ENCODE measurements around the gene FREM3.

The FREM3 gene

DNA sequence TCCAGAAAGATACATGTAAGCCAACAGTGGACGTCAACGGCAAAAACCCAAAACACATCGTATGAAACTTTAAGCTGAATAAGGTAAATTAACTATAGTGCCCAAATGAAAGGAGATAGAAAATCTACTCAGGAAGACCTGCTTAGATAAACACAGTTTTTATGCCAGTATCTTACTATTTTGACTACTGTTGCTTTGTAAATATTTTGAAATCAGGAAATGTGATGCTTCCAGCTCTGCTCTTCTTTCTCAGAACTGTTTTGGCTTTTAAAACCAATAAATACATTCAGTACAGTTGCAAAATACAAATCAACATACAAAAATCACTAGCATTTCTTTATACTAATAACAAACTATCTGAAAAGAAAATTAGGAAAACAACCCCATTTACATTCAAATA is 103.2 kb downstream of the FREM3 start:
- Mint-ChIP-seq H3K9me3 (peaks cover 14% of the 10 kb centered on the region), H3K4me3 (no peak overlapping the region), H3K4me1 (no peaks in the 10 kb centered on the region), H3K27ac (no peak overlapping the region), H3K36me3 (ENCODE audit: low read depth) (no peaks in the 10 kb centered on the region), H3K27me3 (ENCODE audit: low read depth, poor library complexity) (no peaks in the 10 kb centered on the region)
- TF ChIP-seq, protein P1, sequence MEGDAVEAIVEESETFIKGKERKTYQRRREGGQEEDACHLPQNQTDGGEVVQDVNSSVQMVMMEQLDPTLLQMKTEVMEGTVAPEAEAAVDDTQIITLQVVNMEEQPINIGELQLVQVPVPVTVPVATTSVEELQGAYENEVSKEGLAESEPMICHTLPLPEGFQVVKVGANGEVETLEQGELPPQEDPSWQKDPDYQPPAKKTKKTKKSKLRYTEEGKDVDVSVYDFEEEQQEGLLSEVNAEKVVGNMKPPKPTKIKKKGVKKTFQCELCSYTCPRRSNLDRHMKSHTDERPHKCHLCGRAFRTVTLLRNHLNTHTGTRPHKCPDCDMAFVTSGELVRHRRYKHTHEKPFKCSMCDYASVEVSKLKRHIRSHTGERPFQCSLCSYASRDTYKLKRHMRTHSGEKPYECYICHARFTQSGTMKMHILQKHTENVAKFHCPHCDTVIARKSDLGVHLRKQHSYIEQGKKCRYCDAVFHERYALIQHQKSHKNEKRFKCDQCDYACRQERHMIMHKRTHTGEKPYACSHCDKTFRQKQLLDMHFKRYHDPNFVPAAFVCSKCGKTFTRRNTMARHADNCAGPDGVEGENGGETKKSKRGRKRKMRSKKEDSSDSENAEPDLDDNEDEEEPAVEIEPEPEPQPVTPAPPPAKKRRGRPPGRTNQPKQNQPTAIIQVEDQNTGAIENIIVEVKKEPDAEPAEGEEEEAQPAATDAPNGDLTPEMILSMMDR (IDR thresholded peaks at IDR 0.05): no peak
- DNase-seq: no peak

DNA sequence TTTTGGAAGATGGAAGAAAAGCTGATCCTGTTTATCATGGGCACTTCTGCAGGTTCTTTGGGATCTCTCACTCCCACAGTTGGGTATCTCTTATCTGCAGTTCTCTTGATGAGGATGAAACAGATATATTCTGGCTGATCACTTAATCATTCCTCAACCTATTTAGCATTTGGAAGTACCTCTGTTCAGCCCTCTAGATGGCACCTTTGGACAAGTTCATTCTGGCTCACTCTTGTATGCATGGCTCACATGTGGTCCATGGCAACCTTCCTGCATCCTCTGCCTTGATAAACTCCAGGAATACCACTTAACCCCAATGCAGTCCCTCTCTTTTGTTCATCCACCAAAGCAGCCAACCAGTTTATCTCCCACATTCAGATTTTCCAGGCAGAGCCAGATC is 112.8 kb downstream of the FREM3 start:
- Mint-ChIP-seq H3K27me3 (ENCODE audit: low read depth, poor library complexity) (peaks cover 7% of the 10 kb centered on the region), H3K27ac (no peak overlapping the region), H3K36me3 (ENCODE audit: low read depth) (peaks cover 6% of the 10 kb centered on the region), H3K9me3 (peaks cover 26% of the 10 kb centered on the region), H3K4me3 (no peak overlapping the region), H3K4me1 (no peaks in the 10 kb centered on the region)
- no peak for DNase-seq
- TF ChIP-seq, protein P1 (IDR thresholded peaks at IDR 0.05): no peak

DNA sequence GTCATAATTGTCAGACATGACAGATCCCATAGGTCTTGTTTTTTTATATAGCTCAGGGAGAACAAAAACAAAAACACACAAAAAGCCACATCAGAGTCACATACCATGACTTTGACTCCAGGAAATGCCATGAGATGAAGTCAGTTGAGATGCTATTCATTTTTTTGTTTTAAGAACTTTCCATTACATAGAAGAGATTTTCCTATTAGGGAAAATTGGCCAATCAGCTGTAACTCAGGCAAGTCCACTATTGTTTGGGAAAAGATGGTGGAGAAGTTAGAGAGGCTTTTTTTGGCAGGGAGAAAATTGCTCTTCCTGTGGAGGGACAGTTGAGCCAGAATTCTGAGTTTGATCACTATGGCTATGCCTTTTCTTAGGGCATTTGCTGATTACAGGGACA is 114.4 kb downstream of the FREM3 start:
- DNase-seq: no peak
- Mint-ChIP-seq H3K9me3 (peaks cover 25% of the 10 kb centered on the region), H3K4me1 (no peaks in the 10 kb centered on the region), H3K36me3 (ENCODE audit: low read depth) (peaks cover 6% of the 10 kb centered on the region), H3K27me3 (ENCODE audit: low read depth, poor library complexity) (peaks cover 7% of the 10 kb centered on the region), H3K27ac (no peak overlapping the region), H3K4me3 (no peak overlapping the region)
- TF ChIP-seq, protein P1 (IDR thresholded peaks at IDR 0.05): no peak

DNA sequence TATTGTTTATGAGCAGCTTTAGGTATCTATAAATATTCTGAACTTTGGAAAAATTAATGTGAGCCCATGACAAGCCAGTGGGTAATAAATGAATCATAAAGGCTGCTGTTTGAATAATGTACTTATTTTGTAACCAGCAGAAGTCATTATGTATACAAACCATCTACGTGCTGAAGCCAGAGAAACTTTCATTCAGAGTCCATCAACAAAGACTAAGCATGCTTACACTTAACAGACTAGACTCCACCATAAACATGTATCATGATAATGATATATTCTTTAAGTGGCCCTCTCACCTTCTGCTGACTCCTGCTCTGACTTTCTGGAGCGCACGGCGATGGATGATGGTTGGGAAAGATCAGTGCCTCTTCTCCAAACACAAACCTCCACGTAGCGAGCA is 114.9 kb downstream of the FREM3 start:
- Mint-ChIP-seq H3K4me1 (no peaks in the 10 kb centered on the region), H3K4me3 (no peak overlapping the region), H3K9me3 (peaks cover 21% of the 10 kb centered on the region), H3K27ac (no peak overlapping the region), H3K27me3 (ENCODE audit: low read depth, poor library complexity) (peaks cover 7% of the 10 kb centered on the region), H3K36me3 (ENCODE audit: low read depth) (peaks cover 6% of the 10 kb centered on the region)
- no peak for DNase-seq
- TF ChIP-seq, protein P1 (IDR thresholded peaks at IDR 0.05): no peak

DNA sequence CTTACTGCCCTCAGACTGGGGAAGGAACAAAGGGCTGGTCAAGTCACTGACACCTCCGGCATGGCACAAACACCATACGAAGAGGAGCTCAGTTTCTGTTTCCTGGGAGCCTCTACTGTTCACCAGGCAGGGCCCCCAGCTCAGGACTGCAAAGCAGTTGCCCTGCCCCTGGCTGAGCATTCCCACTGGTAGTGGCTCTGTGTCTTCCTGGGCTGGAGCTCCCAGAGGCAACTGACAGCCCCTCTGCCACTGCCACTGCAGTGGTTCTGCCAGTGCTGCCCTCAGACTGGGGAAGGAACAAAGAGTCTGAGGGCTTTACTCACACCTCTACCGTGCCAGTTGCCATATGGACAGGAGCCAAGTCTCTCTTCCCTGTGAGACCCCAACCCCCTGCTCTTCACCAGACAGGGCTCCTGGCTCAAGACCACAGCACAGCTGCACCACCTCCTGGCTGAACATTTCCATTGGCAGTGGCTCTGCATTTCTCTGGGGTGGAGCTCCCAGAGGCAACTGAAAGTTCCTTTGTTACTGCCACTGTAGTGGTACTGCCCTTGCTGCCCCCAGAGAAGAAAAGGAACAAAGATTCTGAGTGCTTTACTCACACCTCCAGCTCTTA is 119.0 kb downstream of the FREM3 start:
- Mint-ChIP-seq H3K4me3 (no peak overlapping the region), H3K9me3 (peaks cover 21% of the 10 kb centered on the region), H3K27ac (no peak overlapping the region), H3K4me1 (no peaks in the 10 kb centered on the region), H3K27me3 (ENCODE audit: low read depth, poor library complexity) (no peaks in the 10 kb centered on the region), H3K36me3 (ENCODE audit: low read depth) (peaks cover 6% of the 10 kb centered on the region)
- DNase-seq: no peak
- TF ChIP-seq, protein P1 (IDR thresholded peaks at IDR 0.05): no peak

DNA sequence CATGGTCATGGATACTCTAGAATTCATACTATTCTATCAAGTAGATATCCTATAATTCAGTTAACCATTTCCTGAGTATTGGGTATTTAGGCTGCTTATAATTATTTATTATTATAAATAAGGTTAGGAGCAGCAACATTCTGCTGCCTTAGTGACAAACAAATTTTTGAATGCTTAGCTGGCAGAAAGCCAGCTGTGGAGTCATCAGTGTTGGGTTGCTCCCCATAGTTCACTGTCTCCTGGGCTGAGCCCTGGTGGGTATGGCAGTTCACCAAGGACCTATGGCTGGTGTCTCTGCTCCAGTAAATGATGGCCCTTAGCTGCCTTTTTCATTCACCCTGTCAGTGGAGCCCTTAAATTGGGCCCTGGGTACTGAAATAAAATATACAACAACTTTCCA is 125.1 kb downstream of the FREM3 start:
- TF ChIP-seq, protein P1 (IDR thresholded peaks at IDR 0.05): no peak
- DNase-seq: no peak
- H3K4me3 Mint-ChIP-seq: no peak overlapping the region
- no peak overlapping the region for H3K27ac Mint-ChIP-seq
- peaks cover 4% of the 10 kb centered on the region for H3K27me3 Mint-ChIP-seq (ENCODE audit: low read depth, poor library complexity)
- no peaks in the 10 kb centered on the region for H3K36me3 Mint-ChIP-seq (ENCODE audit: low read depth)
- no peaks in the 10 kb centered on the region for H3K4me1 Mint-ChIP-seq
- H3K9me3 Mint-ChIP-seq: no peaks in the 10 kb centered on the region

Measured in nephron progenitor cell (in vitro differentiated cells).